ENCODE data around the gene ARHGEF9.

Gene ARHGEF9

GRCh38 chrX:63713526-63713925 lies 71.5 kb downstream of the ARHGEF9 start:
- DNase-seq (ENCODE audit: low read depth), result peak; percentile 24
- H3K4me3 ChIP-seq (ENCODE audit: low read depth, low read length), result no peak overlapping the region
- TF ChIP-seq, protein P1, sequence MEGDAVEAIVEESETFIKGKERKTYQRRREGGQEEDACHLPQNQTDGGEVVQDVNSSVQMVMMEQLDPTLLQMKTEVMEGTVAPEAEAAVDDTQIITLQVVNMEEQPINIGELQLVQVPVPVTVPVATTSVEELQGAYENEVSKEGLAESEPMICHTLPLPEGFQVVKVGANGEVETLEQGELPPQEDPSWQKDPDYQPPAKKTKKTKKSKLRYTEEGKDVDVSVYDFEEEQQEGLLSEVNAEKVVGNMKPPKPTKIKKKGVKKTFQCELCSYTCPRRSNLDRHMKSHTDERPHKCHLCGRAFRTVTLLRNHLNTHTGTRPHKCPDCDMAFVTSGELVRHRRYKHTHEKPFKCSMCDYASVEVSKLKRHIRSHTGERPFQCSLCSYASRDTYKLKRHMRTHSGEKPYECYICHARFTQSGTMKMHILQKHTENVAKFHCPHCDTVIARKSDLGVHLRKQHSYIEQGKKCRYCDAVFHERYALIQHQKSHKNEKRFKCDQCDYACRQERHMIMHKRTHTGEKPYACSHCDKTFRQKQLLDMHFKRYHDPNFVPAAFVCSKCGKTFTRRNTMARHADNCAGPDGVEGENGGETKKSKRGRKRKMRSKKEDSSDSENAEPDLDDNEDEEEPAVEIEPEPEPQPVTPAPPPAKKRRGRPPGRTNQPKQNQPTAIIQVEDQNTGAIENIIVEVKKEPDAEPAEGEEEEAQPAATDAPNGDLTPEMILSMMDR (conservative IDR thresholded peaks at IDR 0.05; ENCODE audit: low read depth, low read length), result no peak

GRCh38 chrX:63708801-63709200 lies 76.2 kb downstream of the ARHGEF9 start:
- no peak for DNase-seq (ENCODE audit: low read depth)
- H3K4me3 ChIP-seq (ENCODE audit: low read depth, low read length), result no peak overlapping the region
- TF ChIP-seq, protein P1 (conservative IDR thresholded peaks at IDR 0.05; ENCODE audit: low read depth, low read length), result no peak

GRCh38 chrX:63702556-63702955 lies 82.5 kb downstream of the ARHGEF9 start:
- no peak overlapping the region for H3K4me3 ChIP-seq (ENCODE audit: low read depth, low read length)
- TF ChIP-seq, protein P1 (conservative IDR thresholded peaks at IDR 0.05; ENCODE audit: low read depth, low read length), result no peak
- no peak for DNase-seq (ENCODE audit: low read depth)

DNA sequence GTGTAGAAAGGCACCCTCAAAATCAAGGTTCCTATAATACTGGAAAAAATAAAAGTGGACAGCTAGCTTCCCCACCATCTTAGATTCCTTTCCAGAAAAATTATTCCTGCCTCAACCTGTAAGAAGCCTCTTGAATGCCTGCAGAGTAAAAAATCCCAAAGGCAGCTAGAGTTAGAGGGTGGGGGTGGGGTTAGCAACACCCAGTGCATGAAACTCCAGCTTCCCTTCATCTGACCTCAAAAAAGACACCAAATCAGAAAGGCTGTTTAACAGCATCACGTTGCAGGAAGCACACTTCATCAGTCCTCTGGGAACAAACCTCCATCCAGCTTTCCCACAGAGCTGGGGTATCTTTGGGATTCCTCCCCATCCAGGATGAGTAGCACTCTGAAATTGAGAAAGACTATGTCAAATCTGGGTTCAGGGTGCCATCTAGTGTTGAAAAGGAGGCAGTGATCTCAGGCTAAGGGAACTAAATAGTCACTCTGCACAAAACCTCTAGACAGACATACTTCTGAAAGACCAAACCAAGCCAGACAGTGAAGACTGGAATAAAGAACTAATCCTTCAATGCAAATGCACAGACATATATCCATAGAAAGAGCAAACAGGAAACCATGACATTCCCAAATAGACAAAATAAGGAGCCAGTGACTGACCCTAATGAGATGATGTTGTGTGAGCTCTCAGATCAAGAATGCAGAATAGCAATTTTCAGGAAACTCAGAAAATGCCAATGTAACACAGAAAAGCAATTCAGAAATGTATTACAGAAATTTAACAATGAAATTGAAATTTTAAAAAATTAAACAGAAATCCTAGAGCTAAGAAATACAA lies 97.9 kb downstream of the ARHGEF9 start:
- H3K4me3 ChIP-seq (ENCODE audit: low read depth, low read length), result no peak overlapping the region
- peak; percentile 58 for DNase-seq (ENCODE audit: low read depth)
- TF ChIP-seq, protein P1 (conservative IDR thresholded peaks at IDR 0.05; ENCODE audit: low read depth, low read length), result peak; percentile 76

DNA sequence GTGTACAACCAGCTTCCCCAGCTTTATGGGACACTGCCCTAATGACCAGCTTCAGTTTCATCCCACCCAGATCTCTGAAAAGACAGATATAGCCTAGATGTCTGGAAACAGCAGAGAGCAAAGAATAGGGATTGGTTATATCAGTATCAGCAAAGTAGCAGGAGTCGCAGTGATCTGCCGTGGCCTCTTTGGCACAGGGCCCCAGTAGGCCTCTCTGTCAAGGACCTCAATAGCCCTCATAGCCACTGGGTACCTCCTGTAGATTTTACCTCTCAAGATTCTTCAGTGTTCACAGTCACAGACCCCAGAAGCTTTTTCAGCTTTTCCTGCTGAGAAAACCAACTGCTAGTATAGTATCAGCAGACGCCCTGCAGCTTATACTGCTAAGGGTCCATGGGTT lies 104.6 kb downstream of the ARHGEF9 start:
- no peak overlapping the region for H3K4me3 ChIP-seq (ENCODE audit: low read depth, low read length)
- no peak for DNase-seq (ENCODE audit: low read depth)
- TF ChIP-seq, protein P1 (conservative IDR thresholded peaks at IDR 0.05; ENCODE audit: low read depth, low read length), result no peak

GRCh38 chrX:63679432-63679831 lies 105.6 kb downstream of the ARHGEF9 start:
- TF ChIP-seq, protein P1 (conservative IDR thresholded peaks at IDR 0.05; ENCODE audit: low read depth, low read length), result no peak
- H3K4me3 ChIP-seq (ENCODE audit: low read depth, low read length), result no peak overlapping the region
- no peak for DNase-seq (ENCODE audit: low read depth)

DNA sequence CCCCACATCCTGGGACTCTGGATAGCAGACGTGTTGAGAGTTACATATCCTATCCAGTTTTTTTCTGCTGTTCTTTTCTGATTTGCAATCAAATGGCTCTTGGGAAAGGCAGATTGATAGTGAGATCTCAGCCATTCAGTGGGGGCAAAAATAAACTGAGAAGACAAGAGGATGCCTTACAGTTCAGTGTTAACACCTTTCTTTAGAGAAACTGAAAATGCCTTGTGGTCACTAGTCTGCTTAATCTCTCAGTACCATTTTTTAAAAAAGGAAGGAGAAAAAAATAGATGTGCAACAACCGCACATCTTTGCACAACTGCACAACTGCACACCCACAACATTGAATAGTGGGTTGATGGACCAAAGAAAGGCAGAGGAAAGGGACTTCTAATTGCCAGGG lies 109.3 kb downstream of the ARHGEF9 start:
- DNase-seq (ENCODE audit: low read depth), result no peak
- TF ChIP-seq, protein P1 (conservative IDR thresholded peaks at IDR 0.05; ENCODE audit: low read depth, low read length), result no peak
- no peak overlapping the region for H3K4me3 ChIP-seq (ENCODE audit: low read depth, low read length)

Data from choroid plexus epithelial cell (primary cell).